Measurements from ENCODE around the gene PPP1R16B. TPM values are rescaled to one million over a fixed set of nuclear protein-coding genes. Genes with fewer than 3 reads are reported as not detected.
"Not testable (repeated sequence)": the region's sequence is repeated elsewhere in the genome, so short reads cannot be mapped to it uniquely, and the experiment has no call there.

The PPP1R16B gene
- total RNA-seq, 2 experiments from 2014 or later: 72.9 to 73.4 TPM

GRCh38 chr20:38776363-38776762 is 29.1 kb upstream of the PPP1R16B start:
- DNase-seq (no peak), ATAC-seq (ENCODE audit: low read depth) (no peak)
- peaks cover 26% of the 10 kb centered on the region for H3K36me3 Mint-ChIP-seq
- H3K27ac Mint-ChIP-seq: no peak overlapping the region
- no peaks in the 10 kb centered on the region for H3K9me3 Mint-ChIP-seq
- no peak overlapping the region for H3K4me3 Mint-ChIP-seq
- no peaks in the 10 kb centered on the region for H3K27me3 Mint-ChIP-seq
- H3K4me1 Mint-ChIP-seq: no peaks in the 10 kb centered on the region
- POLR2A ChIA-PET: no interaction called here

DNA sequence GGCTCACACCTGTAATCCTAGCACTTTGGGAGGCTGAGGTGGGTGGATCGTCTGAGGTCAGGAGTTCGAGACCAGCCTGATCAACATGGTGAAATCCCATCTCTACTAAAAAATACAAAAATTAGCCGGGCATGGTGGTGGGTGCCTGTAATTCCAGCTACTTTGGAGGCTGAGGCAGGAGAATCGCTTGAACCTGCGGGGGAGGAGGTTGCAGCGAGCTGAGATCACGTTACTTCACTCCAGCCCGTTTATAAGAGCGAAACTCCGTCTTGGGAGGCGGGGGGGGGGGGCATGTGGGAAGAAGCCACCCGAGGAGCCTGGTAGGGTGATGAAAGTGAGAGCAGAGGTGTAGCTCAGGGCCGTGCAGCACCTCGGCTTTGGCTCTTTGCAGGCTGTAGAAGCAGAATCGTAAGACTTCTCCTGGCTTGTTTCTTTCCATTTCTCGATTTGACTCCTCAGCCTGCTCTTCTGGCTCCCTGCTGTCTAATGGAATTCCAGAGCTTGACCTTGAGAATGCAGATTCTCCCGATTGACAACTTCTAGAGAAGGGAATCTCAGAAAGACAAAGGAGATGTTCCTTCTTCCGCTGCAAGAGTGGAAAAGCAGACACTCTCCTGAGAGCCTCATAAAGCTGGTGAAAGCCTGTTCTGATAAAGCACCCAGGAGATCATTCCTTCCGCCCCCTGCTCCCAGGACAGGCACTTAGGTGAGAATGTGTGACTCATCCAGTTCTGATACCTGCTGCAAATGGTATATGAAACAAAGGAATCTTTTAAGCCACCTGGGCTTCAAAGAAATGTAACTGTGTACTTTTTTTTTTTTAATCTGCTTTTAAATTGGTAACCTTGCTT is 26.0 kb upstream of the PPP1R16B start:
- Mint-ChIP-seq H3K27ac (no peak overlapping the region), H3K4me3 (no peak overlapping the region), H3K27me3 (no peaks in the 10 kb centered on the region), H3K9me3 (no peaks in the 10 kb centered on the region), H3K36me3 (peaks cover 6% of the 10 kb centered on the region), H3K4me1 (no peaks in the 10 kb centered on the region)
- no peak for DNase-seq
- no peak for ATAC-seq (ENCODE audit: low read depth)
- POLR2A ChIA-PET: no interaction called here

DNA sequence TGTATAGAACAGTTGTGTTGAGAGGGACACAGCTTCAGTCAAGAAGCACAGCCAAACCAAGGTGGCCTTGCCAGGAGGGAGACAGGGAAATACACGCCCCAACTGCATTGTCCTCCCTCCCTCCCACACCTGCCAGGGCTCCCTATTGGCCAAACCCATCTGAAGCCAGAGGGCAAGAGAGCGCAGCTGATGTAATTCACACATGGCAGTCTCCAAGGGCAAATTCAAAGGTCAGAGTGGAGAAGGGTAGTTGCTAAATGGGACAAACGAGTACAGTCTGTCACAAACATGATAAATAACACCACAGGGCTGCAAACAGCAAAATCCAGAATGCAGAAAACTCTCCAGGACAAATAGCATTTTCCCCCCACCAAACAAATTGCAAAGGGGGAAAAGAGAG is 23.2 kb upstream of the PPP1R16B start:
- H3K4me3 Mint-ChIP-seq: no peak overlapping the region
- H3K27ac Mint-ChIP-seq: no peak overlapping the region
- no peak for ATAC-seq (ENCODE audit: low read depth)
- H3K36me3 Mint-ChIP-seq: peaks cover 2% of the 10 kb centered on the region
- H3K27me3 Mint-ChIP-seq: no peaks in the 10 kb centered on the region
- H3K9me3 Mint-ChIP-seq: no peaks in the 10 kb centered on the region
- H3K4me1 Mint-ChIP-seq: no peaks in the 10 kb centered on the region
- no peak for DNase-seq
- POLR2A ChIA-PET: no interaction called here

DNA sequence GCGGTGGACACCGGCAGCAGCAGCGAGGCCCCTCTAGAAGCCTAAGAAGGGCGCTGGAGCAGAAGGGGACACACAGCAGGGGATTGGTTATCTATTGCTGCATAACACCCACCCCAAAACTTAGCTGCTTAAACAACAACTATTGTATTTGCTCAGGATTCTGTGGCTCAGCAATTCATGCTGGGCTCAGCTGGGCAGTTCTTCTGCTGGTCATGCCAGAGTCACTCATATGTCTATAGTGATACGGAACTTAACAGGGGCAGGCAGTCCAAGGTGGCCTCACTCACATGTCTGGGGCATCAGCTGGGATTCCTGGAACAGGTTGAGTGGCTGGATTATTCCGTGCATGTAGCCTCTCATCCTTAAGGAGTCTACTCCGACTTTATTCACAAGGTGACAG is 17.6 kb upstream of the PPP1R16B start:
- ATAC-seq (ENCODE audit: low read depth) (no peak), DNase-seq (no peak)
- Mint-ChIP-seq H3K9me3 (no peaks in the 10 kb centered on the region), H3K27me3 (no peaks in the 10 kb centered on the region), H3K4me1 (peaks cover 2% of the 10 kb centered on the region), H3K4me3 (no peak overlapping the region), H3K27ac (no peak overlapping the region), H3K36me3 (peaks cover 2% of the 10 kb centered on the region)
- POLR2A ChIA-PET: no interaction called here

GRCh38 chr20:38789503-38790199 is 15.8 kb upstream of the PPP1R16B start:
- H3K27ac Mint-ChIP-seq: no peak overlapping the region
- H3K4me1 Mint-ChIP-seq: peaks cover 5% of the 10 kb centered on the region
- no peaks in the 10 kb centered on the region for H3K9me3 Mint-ChIP-seq
- H3K36me3 Mint-ChIP-seq: peaks cover 2% of the 10 kb centered on the region
- H3K4me3 Mint-ChIP-seq: no peak overlapping the region
- no peak for ATAC-seq (ENCODE audit: low read depth)
- no peaks in the 10 kb centered on the region for H3K27me3 Mint-ChIP-seq
- POLR2A ChIA-PET: interaction anchor here (0.6 to 0.9 kb wide), 2 partner anchors 16 to 140 kb away, joined by 3 to 4 read pairs; partner anchors contain the start of gene PPP1R16B
- DNase-seq: no peak

DNA sequence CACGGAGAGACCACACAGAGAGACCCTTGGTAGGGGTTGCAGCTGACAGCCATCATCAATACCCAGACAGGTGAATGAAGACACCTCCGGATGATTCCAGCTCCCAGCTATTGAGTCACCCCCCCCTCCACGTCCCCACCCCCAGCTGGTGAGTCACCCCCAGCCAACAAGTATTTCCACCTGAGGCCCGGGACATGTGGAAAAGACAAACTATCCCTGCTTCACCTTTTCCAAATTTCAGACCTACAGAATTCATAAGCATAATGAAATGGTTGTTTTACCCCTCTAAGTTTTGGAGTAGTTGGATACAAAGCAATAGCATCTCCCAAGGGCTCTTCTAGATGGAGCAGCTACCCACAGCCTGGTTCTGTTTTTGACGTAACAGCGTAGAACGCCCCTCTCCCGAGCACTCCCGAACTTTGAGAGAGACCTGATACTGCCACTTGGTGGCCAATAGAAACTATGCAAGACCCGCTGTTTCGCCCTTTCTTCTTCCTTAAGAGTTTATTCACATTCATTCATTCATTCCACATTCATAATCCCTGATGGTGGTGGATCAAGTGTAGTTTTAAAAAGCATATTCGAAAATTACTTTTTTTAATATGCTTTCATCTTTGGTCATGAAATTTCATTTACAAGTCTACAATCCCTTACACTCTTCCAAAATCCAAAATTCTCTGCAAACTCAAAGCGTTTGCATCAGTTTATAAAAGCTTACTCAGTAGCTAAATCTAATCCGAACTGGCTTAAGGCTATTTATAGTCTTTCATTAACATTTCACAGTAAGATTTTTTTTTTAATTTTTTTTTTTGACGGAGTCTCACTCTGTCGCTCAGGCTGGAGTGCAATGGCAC is 15.1 kb upstream of the PPP1R16B start:
- POLR2A ChIA-PET: interaction anchor here (0.6 to 1.2 kb wide), 3 partner anchors 15 to 139 kb away, joined by 3 to 5 read pairs (median 4); partner anchors contain the start of gene PPP1R16B
- no peaks in the 10 kb centered on the region for H3K9me3 Mint-ChIP-seq
- H3K27ac Mint-ChIP-seq: no peak overlapping the region
- peak; percentile 50 for DNase-seq
- peak overlapping the region; percentile 57 for H3K4me3 Mint-ChIP-seq
- ATAC-seq (ENCODE audit: low read depth): peak; percentile 82
- peaks cover 2% of the 10 kb centered on the region for H3K36me3 Mint-ChIP-seq
- peaks cover 5% of the 10 kb centered on the region for H3K4me1 Mint-ChIP-seq
- no peaks in the 10 kb centered on the region for H3K27me3 Mint-ChIP-seq

DNA sequence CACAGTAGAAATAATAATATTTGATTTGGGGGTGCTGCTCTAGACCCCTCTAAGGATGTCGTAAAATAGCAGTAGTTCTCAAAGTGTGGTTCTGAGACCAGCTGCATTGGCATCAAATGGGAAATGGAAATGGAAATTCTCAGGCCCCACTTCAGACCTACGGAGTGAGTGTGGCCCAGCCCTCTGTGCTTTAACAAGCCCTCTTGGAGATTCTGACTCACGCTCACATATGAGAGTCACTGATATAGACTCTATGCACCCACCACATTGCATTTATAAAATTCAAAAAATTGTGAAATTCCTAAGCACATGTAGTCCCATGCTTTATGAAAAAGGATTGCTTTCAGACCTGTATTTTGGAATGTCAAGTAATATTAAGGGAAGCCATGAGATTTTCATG is 14.2 kb upstream of the PPP1R16B start:
- peaks cover 5% of the 10 kb centered on the region for H3K4me1 Mint-ChIP-seq
- H3K9me3 Mint-ChIP-seq: no peaks in the 10 kb centered on the region
- H3K27me3 Mint-ChIP-seq: no peaks in the 10 kb centered on the region
- peaks cover 2% of the 10 kb centered on the region for H3K36me3 Mint-ChIP-seq
- POLR2A ChIA-PET: interaction anchor here (1.2 kb wide), 1 partner anchor 15 kb away, joined by 5 read pairs; the partner anchor contains the start of gene PPP1R16B
- no peak overlapping the region for H3K4me3 Mint-ChIP-seq
- H3K27ac Mint-ChIP-seq: no peak overlapping the region
- DNase-seq: no peak
- no peak for ATAC-seq (ENCODE audit: low read depth)

DNA sequence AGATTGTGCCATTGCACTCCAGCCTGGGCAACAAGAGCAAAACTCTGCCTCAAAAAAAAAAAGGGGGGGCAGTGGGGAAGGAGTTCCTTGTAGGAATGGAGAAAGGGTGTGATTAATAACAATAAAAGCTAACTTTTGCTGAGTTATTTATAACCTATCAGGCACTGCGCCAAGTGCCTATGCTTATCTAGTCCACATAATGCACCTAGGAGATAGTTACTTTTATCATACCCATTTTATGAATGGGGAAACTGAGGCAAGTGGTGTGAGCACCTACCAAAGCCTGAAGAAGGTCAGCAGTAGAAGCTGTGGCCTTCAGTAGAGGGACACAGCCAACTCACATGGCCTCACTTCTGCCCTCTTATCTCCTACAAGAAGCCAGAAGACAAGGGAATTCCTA is 13.6 kb upstream of the PPP1R16B start:
- Mint-ChIP-seq H3K27me3 (no peaks in the 10 kb centered on the region), H3K9me3 (no peaks in the 10 kb centered on the region), H3K4me1 (peaks cover 5% of the 10 kb centered on the region), H3K27ac (peak overlapping the region; percentile 45), H3K4me3 (no peak overlapping the region), H3K36me3 (peaks cover 5% of the 10 kb centered on the region)
- DNase-seq: no peak
- no peak for ATAC-seq (ENCODE audit: low read depth)
- POLR2A ChIA-PET: no interaction called here

GRCh38 chr20:38794057-38794456 is 11.4 kb upstream of the PPP1R16B start:
- not testable (repeated sequence) for H3K4me3 Mint-ChIP-seq; H3K27ac Mint-ChIP-seq; ATAC-seq (ENCODE audit: low read depth); H3K9me3 Mint-ChIP-seq; DNase-seq; H3K27me3 Mint-ChIP-seq
- POLR2A ChIA-PET: interaction anchor here (2.4 kb wide), 1 partner anchor 12 kb away, joined by 6 read pairs; the partner anchor contains the start of gene PPP1R16B
- peaks cover 14% of the 10 kb centered on the region for H3K4me1 Mint-ChIP-seq
- peaks cover 12% of the 10 kb centered on the region for H3K36me3 Mint-ChIP-seq

DNA sequence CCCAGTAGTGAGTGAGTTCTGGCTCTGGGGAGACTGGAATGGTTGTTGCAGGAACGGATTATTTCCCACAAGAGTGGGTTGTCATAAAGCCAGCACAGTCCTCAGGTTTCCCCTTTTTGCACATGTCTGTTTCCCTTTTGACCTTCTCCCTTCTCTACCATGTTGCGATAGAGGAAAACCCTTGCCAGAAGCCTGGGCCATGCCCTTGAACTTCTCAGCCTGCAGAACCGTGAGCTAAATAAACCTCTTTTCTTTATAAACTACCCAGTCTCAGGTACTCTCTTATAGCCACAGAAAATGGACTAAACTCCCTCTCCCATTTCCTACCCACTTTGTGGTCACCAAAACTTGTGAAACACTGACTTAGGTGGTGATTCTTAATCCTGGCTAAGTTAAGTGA is 7.2 kb upstream of the PPP1R16B start:
- H3K27me3 Mint-ChIP-seq: no peaks in the 10 kb centered on the region
- POLR2A ChIA-PET: no interaction called here
- no peak for DNase-seq
- peaks cover 14% of the 10 kb centered on the region for H3K36me3 Mint-ChIP-seq
- peaks cover 25% of the 10 kb centered on the region for H3K4me1 Mint-ChIP-seq
- ATAC-seq (ENCODE audit: low read depth): no peak
- H3K4me3 Mint-ChIP-seq: no peak overlapping the region
- H3K27ac Mint-ChIP-seq: peak overlapping the region; percentile 69
- peaks cover 7% of the 10 kb centered on the region for H3K9me3 Mint-ChIP-seq

DNA sequence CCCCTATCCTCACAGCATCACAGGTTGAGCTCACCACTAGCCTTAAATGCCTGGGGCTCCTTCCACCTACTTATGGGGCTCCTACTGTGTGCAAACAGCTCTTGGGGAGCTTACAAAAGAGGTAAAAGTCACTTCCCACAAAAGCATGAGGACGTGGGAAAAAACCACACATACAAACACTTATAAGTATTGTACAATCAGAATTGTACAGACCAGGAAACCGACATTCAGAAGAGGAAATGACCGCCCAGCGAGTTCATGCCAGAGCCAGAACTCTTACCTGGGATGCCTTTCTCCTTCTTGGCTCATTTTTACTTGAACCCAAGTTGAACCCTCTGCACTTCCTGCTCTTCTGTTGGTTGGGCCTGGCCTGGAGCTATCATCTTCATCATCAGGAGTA is 6.3 kb upstream of the PPP1R16B start:
- POLR2A ChIA-PET: interaction anchor here (1.1 kb wide), 1 partner anchor 10 kb away, joined by 3 read pairs; no protein-coding TSS in a partner anchor
- DNase-seq: no peak
- ATAC-seq (ENCODE audit: low read depth): peak; percentile 49
- H3K4me3 Mint-ChIP-seq: peak overlapping the region; percentile 76
- no peaks in the 10 kb centered on the region for H3K27me3 Mint-ChIP-seq
- peak overlapping the region; percentile 85 for H3K27ac Mint-ChIP-seq
- H3K9me3 Mint-ChIP-seq: peaks cover 7% of the 10 kb centered on the region
- peaks cover 14% of the 10 kb centered on the region for H3K36me3 Mint-ChIP-seq
- peaks cover 32% of the 10 kb centered on the region for H3K4me1 Mint-ChIP-seq

DNA sequence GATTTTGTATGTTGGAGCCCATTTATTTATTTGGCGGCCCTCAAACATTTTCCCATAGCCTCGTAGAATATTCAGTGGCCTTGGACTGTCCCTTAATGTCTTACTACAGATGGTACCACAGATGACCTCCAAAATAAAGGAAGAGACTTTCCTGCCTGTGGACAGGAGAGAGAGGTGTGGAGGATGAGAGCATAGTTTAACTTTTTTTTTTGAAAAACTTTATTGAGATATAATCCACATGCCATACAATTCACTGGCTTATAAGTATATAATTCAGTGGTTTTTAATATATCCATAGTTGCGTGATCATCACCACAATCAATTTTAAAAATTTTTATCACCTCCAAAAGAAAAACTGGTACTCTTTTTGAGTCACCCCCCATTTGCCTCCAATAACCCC is 4.6 kb upstream of the PPP1R16B start:
- ATAC-seq (ENCODE audit: low read depth) (no peak), DNase-seq (no peak)
- POLR2A ChIA-PET: no interaction called here
- Mint-ChIP-seq H3K36me3 (peaks cover 14% of the 10 kb centered on the region), H3K27ac (no peak overlapping the region), H3K4me3 (no peak overlapping the region), H3K9me3 (peaks cover 7% of the 10 kb centered on the region), H3K27me3 (no peaks in the 10 kb centered on the region), H3K4me1 (peaks cover 42% of the 10 kb centered on the region)

DNA sequence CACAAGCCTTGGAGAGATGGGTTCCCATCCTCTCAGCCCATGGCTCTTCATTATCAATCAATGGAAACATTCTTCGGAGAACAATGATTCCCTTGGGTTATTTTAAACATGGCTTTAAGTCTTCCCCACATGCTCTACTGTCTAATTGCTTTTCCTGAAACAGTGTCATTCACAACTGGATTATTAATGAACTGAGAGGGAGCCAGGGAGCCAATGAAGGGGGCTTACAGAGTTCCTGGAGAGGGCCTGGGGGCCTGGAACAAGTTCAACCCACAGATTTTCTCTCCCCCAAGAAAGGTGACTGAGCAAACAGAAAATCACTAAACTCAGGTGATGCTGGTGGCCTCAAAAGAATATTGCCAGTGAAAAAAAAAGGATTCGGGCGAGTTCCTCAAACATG is 1.3 kb upstream of the PPP1R16B start:
- ATAC-seq (ENCODE audit: low read depth) (no peak), DNase-seq (no peak)
- Mint-ChIP-seq H3K9me3 (no peaks in the 10 kb centered on the region), H3K4me3 (peak overlapping the region; percentile 88), H3K4me1 (peaks cover 51% of the 10 kb centered on the region), H3K27me3 (no peaks in the 10 kb centered on the region), H3K36me3 (peaks cover 13% of the 10 kb centered on the region), H3K27ac (peak overlapping the region; percentile 95)
- POLR2A ChIA-PET: interaction anchor here (1.8 to 2.0 kb wide), 2 partner anchors 43 to 70 kb away, joined by 4 to 38 read pairs; no protein-coding TSS in a partner anchor

Measured in activated naive CD8-positive, alpha-beta T cell treated with anti-CD3 and anti-CD28 coated beads, Interleukin-2, amount 10 ng/mL, durations not matched to agents 7 days and 5 days (primary cell).